Endodermal cell (in vitro differentiated cells): ENCODE results near the gene NLE1. TPM values are rescaled to one million over a fixed set of nuclear protein-coding genes. Genes with fewer than 3 reads are reported as not detected.
"Not testable (repeated sequence)": the region's sequence is repeated elsewhere in the genome, so short reads cannot be mapped to it uniquely, and the experiment has no call there.

ENCODE experiments used
- DNase-seq: peaks from one replicate; pipeline ENCODE4 v3.0.0-alpha.2; 2017
- H3K27ac ChIP-seq: 2 replicates; pipeline ENCODE4 v1.5.1; 2013; ENCODE audit warnings: mild to moderate bottlenecking, low read depth, low read length, moderate library complexity
- H3K27me3 ChIP-seq: 2 replicates; pipeline ENCODE4 v1.6.1; 2013; ENCODE audit warnings: mild to moderate bottlenecking, low read length, moderate library complexity; ENCODE audit not compliant: insufficient read depth, control insufficient read depth, poor library complexity, severe bottlenecking
- H3K36me3 ChIP-seq: 2 replicates; pipeline ENCODE4 v1.7.0; 2013; ENCODE audit warnings: mild to moderate bottlenecking, low read length, moderate library complexity; ENCODE audit not compliant: control insufficient read depth, insufficient read depth
- H3K4me1 ChIP-seq: one replicate; pipeline ENCODE4 v1.7.0; 2013; ENCODE audit warnings: low read length; ENCODE audit not compliant: control insufficient read depth, insufficient read depth
- H3K4me3 ChIP-seq: 2 replicates; pipeline ENCODE4 v1.5.1; 2013; ENCODE audit warnings: mild to moderate bottlenecking, low read length, moderate library complexity
- H3K9ac ChIP-seq: 2 replicates; pipeline ENCODE4 v1.6.1; 2013; ENCODE audit warnings: mild to moderate bottlenecking, low read length, moderate library complexity; ENCODE audit not compliant: poor library complexity, severe bottlenecking; ENCODE audit errors: extremely low read depth
- H3K9me3 ChIP-seq: 2 replicates; pipeline ENCODE4 v1.6.1; 2013; ENCODE audit warnings: mild to moderate bottlenecking, low read length, moderate library complexity; ENCODE audit not compliant: control insufficient read depth
- H3K27ac Mint-ChIP-seq: 2 replicates; pipeline ENCODE4 v1.8.0; 2020; ENCODE audit warnings: mixed read lengths
- H3K27me3 Mint-ChIP-seq: 2 replicates; pipeline ENCODE4 v1.8.0; 2021; ENCODE audit warnings: mild to moderate bottlenecking, mixed read lengths; ENCODE audit not compliant: insufficient read depth
- H3K36me3 Mint-ChIP-seq: 2 replicates; pipeline ENCODE4 v1.8.0; 2020; ENCODE audit warnings: low read depth, mixed read lengths
- H3K4me1 Mint-ChIP-seq: 2 replicates; pipeline ENCODE4 v1.8.0; 2020; ENCODE audit warnings: mixed read lengths
- H3K4me3 Mint-ChIP-seq: 2 replicates; pipeline ENCODE4 v1.8.0; 2020; ENCODE audit warnings: mild to moderate bottlenecking, moderate library complexity, mixed read lengths
- H3K9me3 Mint-ChIP-seq: 2 replicates; pipeline ENCODE4 v1.8.0; 2020; ENCODE audit warnings: mild to moderate bottlenecking, mixed read lengths
- WGBS, 2 experiments: methylation state at CpG; one replicate each; pipeline versions ENCODE4 v1.1.5 to v1.1.7; 2013; ENCODE audit warnings: missing lambda C conversion rate in 2 of 2, mixed read lengths in 1 of 2; ENCODE audit not compliant: insufficient coverage in 1 of 2, insufficient read length in 1 of 2; 5-methylcytosine and 5-hydroxymethylcytosine counted together
- total RNA-seq, 2 donors: library from RNA; stranded (reverse); fragmentation: NEBNext Ultra II Directional in 1 of 2; extraction: Animal tissue kit (Norgen Biotek cat#: 25700) in 1 of 2; gene quantifications; 2 replicates in 1 of 2; 3 replicates in 1 of 2; pipeline ENCODE4 v1.2.1, GENCODE V29; 2021
- TF ChIP-seq, protein P1 (sequence below): fragments of 200-600 bp; sonication (generic); conservative IDR thresholded peaks from 2 replicates; pipeline ENCODE4 v1.5.0; 2021; ENCODE audit warnings: antibody characterized with exemption, mild to moderate bottlenecking

Gene NLE1
- total RNA-seq, 2 donors from 2014 or later: 20.7 to 26.9 TPM

DNA sequence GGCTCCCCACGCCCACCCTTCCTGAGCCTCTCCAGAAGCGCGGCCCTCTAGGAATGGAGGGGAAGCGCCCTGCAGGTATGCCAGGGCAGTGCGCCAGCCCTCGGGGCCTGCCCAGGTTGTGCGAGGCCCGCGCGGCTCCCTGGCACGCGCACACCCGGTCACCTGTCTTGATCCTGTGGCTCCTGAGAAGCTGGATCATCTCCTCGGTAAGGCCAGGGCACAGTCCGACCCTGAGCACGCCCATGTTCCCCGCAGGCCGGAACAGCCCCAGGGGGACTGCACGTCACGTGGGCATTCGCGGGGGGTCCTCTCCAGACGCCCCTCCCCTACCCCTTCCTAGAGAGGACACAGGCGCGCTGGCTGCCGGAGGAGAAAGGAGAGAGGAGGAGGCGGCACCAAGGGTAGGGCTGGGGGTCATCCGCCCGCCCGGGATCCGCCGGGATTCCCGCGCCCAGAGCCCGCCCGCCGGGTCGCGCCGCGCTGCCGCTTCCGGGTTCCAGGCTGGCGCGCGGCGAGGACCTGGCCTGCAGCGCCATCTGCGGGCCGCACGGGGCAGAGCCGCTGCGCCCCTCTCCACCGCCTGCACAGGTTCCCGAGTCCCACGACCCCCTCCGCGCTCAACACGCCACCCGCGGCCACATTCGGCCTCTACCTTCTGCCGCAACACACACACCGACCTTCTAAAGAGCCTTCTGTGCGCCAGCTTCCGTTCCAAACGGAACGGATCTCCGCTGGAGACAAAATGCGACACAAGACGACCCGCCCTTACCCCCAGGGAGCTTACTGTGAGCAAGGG is 22.5 kb downstream of the NLE1 start, which contains the start of gene RAD51D:
RAD51D (minus strand) TSS at position 491 of the 796 bp plus-strand sequence; CDS start at position 244, 247 bp downstream.
- peaks cover 21% of the 10 kb centered on the region for H3K36me3 Mint-ChIP-seq
- Histone ChIP-seq H3K4me1 (no peaks in the 10 kb centered on the region), H3K9ac (peak within 1 kb of the TSS; percentile 76), H3K36me3 (peaks cover 9% of the 10 kb centered on the region), H3K9me3 (no peaks in the 10 kb centered on the region), H3K27ac (no peak within 1 kb of the TSS), H3K27me3 (peaks cover 14% of the 10 kb centered on the region), H3K4me3 (peak within 1 kb of the TSS; percentile 87)
- H3K4me1 Mint-ChIP-seq: peaks cover 17% of the 10 kb centered on the region
- peak within 1 kb of the TSS; percentile 74 for H3K4me3 Mint-ChIP-seq
- 1 to 4% methylated on average over 17 to 67 of the region's 72 CpGs for WGBS, 2 experiments
- H3K9me3 Mint-ChIP-seq: no peaks in the 10 kb centered on the region
- H3K27me3 Mint-ChIP-seq: peaks cover 28% of the 10 kb centered on the region
- peak; percentile 98 for DNase-seq
- TF ChIP-seq, protein P1, sequence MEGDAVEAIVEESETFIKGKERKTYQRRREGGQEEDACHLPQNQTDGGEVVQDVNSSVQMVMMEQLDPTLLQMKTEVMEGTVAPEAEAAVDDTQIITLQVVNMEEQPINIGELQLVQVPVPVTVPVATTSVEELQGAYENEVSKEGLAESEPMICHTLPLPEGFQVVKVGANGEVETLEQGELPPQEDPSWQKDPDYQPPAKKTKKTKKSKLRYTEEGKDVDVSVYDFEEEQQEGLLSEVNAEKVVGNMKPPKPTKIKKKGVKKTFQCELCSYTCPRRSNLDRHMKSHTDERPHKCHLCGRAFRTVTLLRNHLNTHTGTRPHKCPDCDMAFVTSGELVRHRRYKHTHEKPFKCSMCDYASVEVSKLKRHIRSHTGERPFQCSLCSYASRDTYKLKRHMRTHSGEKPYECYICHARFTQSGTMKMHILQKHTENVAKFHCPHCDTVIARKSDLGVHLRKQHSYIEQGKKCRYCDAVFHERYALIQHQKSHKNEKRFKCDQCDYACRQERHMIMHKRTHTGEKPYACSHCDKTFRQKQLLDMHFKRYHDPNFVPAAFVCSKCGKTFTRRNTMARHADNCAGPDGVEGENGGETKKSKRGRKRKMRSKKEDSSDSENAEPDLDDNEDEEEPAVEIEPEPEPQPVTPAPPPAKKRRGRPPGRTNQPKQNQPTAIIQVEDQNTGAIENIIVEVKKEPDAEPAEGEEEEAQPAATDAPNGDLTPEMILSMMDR: peak; percentile 98
- peak within 1 kb of the TSS; percentile 89 for H3K27ac Mint-ChIP-seq

DNA sequence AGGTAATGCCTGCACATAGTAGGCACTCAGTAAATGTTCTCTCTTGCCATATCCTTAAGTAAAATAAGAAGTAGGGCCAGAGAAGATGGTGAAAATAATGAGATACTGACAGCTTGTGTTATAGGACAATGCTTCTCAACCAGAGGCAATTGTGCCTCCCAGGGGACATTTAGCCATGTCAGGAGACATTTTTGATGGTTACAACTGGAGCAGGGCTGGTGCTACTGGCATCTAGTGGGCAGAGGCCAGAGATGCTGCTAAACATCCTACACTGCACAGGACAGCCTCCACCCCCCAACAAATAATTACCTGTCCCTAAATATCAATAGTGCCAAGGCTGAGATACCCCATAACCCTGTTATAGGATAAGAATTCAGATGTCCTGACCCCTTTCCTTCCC is 24.1 kb downstream of the NLE1 start:
- no peak overlapping the region for H3K9ac ChIP-seq

DNA sequence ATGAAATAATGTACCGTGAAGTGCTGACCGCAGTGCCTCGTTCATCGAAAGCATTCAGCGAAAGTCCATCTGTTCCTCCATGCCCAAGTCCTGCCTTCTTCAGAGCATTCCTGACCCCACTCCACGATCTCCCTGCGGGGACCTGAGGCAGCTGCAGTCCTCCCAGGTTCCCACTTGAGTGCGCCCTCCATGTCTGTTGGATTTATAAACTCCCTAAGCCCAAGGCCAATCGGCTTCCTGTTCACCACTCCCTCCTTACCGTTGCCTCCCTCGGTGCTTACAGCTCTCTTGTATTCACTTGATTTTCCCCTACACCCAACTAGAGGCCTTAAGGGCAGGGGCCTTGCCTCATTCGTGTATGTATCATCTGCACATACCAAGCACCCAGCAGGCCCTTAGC is 25.3 kb downstream of the NLE1 start:
- Histone ChIP-seq H3K27ac (no peak overlapping the region), H3K36me3 (peaks cover 9% of the 10 kb centered on the region), H3K9me3 (no peaks in the 10 kb centered on the region), H3K4me1 (no peaks in the 10 kb centered on the region), H3K27me3 (peaks cover 14% of the 10 kb centered on the region), H3K4me3 (no peak overlapping the region), H3K9ac (no peak overlapping the region)
- TF ChIP-seq, protein P1: peak; percentile 36
- WGBS, 2 experiments: 88 to 94% methylated on average over 11 to 12 of the region's 12 CpGs
- H3K4me3 Mint-ChIP-seq: no peak overlapping the region
- peaks cover 17% of the 10 kb centered on the region for H3K4me1 Mint-ChIP-seq
- no peaks in the 10 kb centered on the region for H3K9me3 Mint-ChIP-seq
- H3K27ac Mint-ChIP-seq: peak overlapping the region; percentile 83
- peaks cover 18% of the 10 kb centered on the region for H3K27me3 Mint-ChIP-seq
- H3K36me3 Mint-ChIP-seq: peaks cover 27% of the 10 kb centered on the region
- DNase-seq: peak; percentile 77

More for the DNA sequence above, 24.1 kb downstream of the NLE1 start:
- Histone ChIP-seq H3K4me3 (no peak overlapping the region), H3K36me3 (peaks cover 9% of the 10 kb centered on the region), H3K27ac (no peak overlapping the region), H3K4me1 (no peaks in the 10 kb centered on the region), H3K27me3 (peaks cover 14% of the 10 kb centered on the region), H3K9me3 (no peaks in the 10 kb centered on the region)
- peaks cover 22% of the 10 kb centered on the region for H3K36me3 Mint-ChIP-seq
- peak overlapping the region; percentile 74 for H3K4me3 Mint-ChIP-seq
- H3K9me3 Mint-ChIP-seq: no peaks in the 10 kb centered on the region
- DNase-seq: no peak
- peaks cover 26% of the 10 kb centered on the region for H3K27me3 Mint-ChIP-seq
- H3K4me1 Mint-ChIP-seq: peaks cover 17% of the 10 kb centered on the region
- TF ChIP-seq, protein P1: peak; percentile 31
- H3K27ac Mint-ChIP-seq: no peak overlapping the region

DNA sequence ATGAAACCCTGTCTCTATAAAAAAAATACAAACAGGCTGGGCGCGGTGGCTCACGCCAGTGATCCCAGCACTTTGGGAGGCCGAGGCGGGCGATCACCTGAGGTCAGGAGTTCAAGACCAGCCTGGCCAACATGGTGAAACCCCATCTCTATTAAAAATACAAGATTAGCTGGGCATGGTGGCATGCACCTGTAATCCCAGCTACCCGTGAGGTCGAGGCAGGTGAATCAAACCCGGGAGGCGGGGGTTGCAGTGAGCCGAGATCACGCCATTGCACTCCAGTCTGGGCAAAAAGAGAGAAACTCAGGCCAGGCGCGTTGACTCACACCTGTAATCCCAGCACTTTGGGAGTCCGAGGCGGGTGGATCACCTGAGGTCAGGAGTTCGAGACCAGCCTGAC is 31.3 kb downstream of the NLE1 start:
- not testable (repeated sequence) for H3K27ac Mint-ChIP-seq, H3K9me3 ChIP-seq, H3K27ac ChIP-seq, H3K27me3 Mint-ChIP-seq, H3K27me3 ChIP-seq, DNase-seq, H3K4me3 Mint-ChIP-seq, H3K9ac ChIP-seq, H3K4me1 ChIP-seq, H3K4me1 Mint-ChIP-seq, H3K4me3 ChIP-seq, H3K9me3 Mint-ChIP-seq
- peaks cover 41% of the 10 kb centered on the region for H3K36me3 Mint-ChIP-seq
- H3K36me3 ChIP-seq: peaks cover 18% of the 10 kb centered on the region
- WGBS, 2 experiments: 89 to 97% methylated on average over 9 to 17 of the region's 17 CpGs
